ENCODE measurements around the gene PSME1. TPM values are rescaled to one million over a fixed set of nuclear protein-coding genes. Genes with fewer than 3 reads are reported as not detected.
A peak's percentile ranks its signal among the peaks of the same experiment; 100 is the strongest.

Gene PSME1
- polyA plus RNA-seq, 1 donor (not counting 4 experiments of a cell fraction or from before 2014, with no cell fraction given) = 75.1 TPM

DNA sequence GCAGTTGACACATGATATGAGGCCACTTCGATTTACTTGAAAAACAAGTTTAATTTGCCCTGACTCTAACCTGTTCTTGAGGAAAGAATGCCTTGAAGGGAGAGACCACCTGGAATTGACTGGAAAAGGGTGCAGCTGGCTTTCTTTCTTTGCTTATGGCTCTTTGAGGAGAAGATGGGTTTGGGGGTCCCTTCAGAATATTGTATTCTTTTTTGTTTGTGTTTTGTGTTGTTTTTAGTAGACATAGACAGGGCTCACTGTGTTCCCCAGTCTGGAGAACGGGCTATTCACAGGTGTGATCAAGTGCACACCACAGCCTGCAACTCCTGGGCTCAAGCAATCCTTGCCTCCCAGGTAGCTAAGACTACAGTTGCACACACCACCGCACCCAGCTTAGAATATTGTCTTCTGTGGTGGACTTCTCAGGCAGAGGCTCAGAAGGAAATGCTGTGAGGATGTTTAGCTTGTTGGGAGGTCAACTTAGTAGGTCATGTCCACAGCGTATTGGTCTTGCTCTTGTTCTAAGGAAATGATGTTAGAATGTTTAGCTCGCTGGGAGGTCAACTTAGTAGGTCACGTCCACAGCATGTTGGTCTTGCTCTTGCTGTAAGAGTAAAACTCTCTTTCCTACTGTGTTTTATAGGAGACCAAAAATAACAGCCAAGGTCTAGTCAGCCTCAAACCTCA, 19.7 kb upstream of the PSME1 start:
- H3K79me2 ChIP-seq (ENCODE audit: control insufficient read depth, insufficient read depth, low read length) = no peaks in the 10 kb centered on the region
- no peak overlapping the region for H3K27ac ChIP-seq (ENCODE audit: control insufficient read depth, insufficient read depth, low read length)
- FAIRE-seq (no peak), DNase-seq (ENCODE audit: low read depth, low spot score) (no peak)
- dilution Hi-C loops (cut with MboI; ENCODE audit: extremely low pct_ligation_motif_present, low sequenced_read_pairs) = no loop called here
- H3K9me1 ChIP-seq (ENCODE audit: control insufficient read depth, extremely low read depth, insufficient read depth, low read length) = no peaks in the 10 kb centered on the region
- no peaks in the 10 kb centered on the region for H3K9me3 ChIP-seq (ENCODE audit: control insufficient read depth, low read depth, low read length)
- H3K36me3 ChIP-seq (ENCODE audit: control insufficient read depth in 2 of 2, extremely low read depth in 1 of 2, insufficient read depth in 2 of 2, low read length in 2 of 2) = peaks cover 19 to 30% of the 10 kb centered on the region in 2 experiments
- peaks cover 15% of the 10 kb centered on the region for H3K4me1 ChIP-seq (ENCODE audit: control insufficient read depth, extremely low read depth, insufficient read depth, low read length)
- no peak overlapping the region for H2AFZ ChIP-seq (ENCODE audit: control insufficient read depth, low read length)
- H3K4me3 ChIP-seq (ENCODE audit: control insufficient read depth in 2 of 3, extremely low read depth in 1 of 3, insufficient read depth in 2 of 3, low read depth in 1 of 3, low read length in 3 of 3) = peak overlapping the region in 1 of 3 experiments; percentile 74
- no peaks in the 10 kb centered on the region for H3K27me3 ChIP-seq (ENCODE audit: control insufficient read depth, extremely low read depth, insufficient read depth, low read length)
- H3K4me2 ChIP-seq (ENCODE audit: control insufficient read depth, extremely low read depth, insufficient read depth, low read depth, low read length) = peak overlapping the region; percentile 71
- H4K20me1 ChIP-seq (ENCODE audit: control insufficient read depth, extremely low read depth, insufficient read depth, low read length) = no peaks in the 10 kb centered on the region
- TF ChIP-seq EZH2 (IDR thresholded peaks at IDR 0.05; ENCODE audit: low read length) (no peak), CTCF (optimal IDR thresholded peaks at IDR 0.05 in 1 of 3, IDR thresholded peaks at IDR 0.05 in 1 of 3, conservative IDR thresholded peaks at IDR 0.05 in 1 of 3; ENCODE audit: extremely low read depth in 1 of 3, insufficient read depth in 2 of 3, low read length in 3 of 3) (no peak)
- peak overlapping the region; percentile 90 for H3K9ac ChIP-seq (ENCODE audit: control insufficient read depth, extremely low read depth, insufficient read depth, low read length)

- Histone ChIP-seq H3K4me3 (ENCODE audit: control insufficient read depth in 2 of 3, extremely low read depth in 1 of 3, insufficient read depth in 2 of 3, low read depth in 1 of 3, low read length in 3 of 3) (no peak overlapping the region), H3K36me3 (ENCODE audit: control insufficient read depth in 2 of 2, extremely low read depth in 1 of 2, insufficient read depth in 2 of 2, low read length in 2 of 2) (peaks cover 20 to 35% of the 10 kb centered on the region in 2 experiments), H3K27ac (ENCODE audit: control insufficient read depth, insufficient read depth, low read length) (no peak overlapping the region), H3K4me2 (ENCODE audit: control insufficient read depth, extremely low read depth, insufficient read depth, low read depth, low read length) (no peak overlapping the region), H2AFZ (ENCODE audit: control insufficient read depth, low read length) (no peak overlapping the region), H3K9me1 (ENCODE audit: control insufficient read depth, extremely low read depth, insufficient read depth, low read length) (no peaks in the 10 kb centered on the region), H3K9ac (ENCODE audit: control insufficient read depth, extremely low read depth, insufficient read depth, low read length) (no peak overlapping the region), H3K9me3 (ENCODE audit: control insufficient read depth, low read depth, low read length) (no peaks in the 10 kb centered on the region), H3K4me1 (ENCODE audit: control insufficient read depth, extremely low read depth, insufficient read depth, low read length) (peaks cover 15% of the 10 kb centered on the region), H3K79me2 (ENCODE audit: control insufficient read depth, insufficient read depth, low read length) (no peaks in the 10 kb centered on the region), H3K27me3 (ENCODE audit: control insufficient read depth, extremely low read depth, insufficient read depth, low read length) (no peaks in the 10 kb centered on the region), H4K20me1 (ENCODE audit: control insufficient read depth, extremely low read depth, insufficient read depth, low read length) (no peaks in the 10 kb centered on the region)
- no peak for FAIRE-seq
- dilution Hi-C loops (cut with MboI; ENCODE audit: extremely low pct_ligation_motif_present, low sequenced_read_pairs) = no loop called here
- DNase-seq (ENCODE audit: low read depth, low spot score) = no peak
- TF ChIP-seq EZH2 (IDR thresholded peaks at IDR 0.05; ENCODE audit: low read length) (no peak), CTCF (optimal IDR thresholded peaks at IDR 0.05 in 1 of 3, IDR thresholded peaks at IDR 0.05 in 1 of 3, conservative IDR thresholded peaks at IDR 0.05 in 1 of 3; ENCODE audit: extremely low read depth in 1 of 3, insufficient read depth in 2 of 3, low read length in 3 of 3) (no peak)
Observed at GRCh38 chr14:24117179-24117578, 18.8 kb upstream of the PSME1 start.

Measured in keratinocyte (primary cell).